Stimulated activated CD8-positive, alpha-beta memory T cell treated with anti-CD3 and anti-CD28 coated beads, Interleukin-4, amount 100 ng/mL, for 4 hours (primary cell): ENCODE data around the gene REPIN1.

Source experiments
- DNase-seq, 2 donors: peaks; one replicate each; pipeline ENCODE4 v3.0.0-alpha.2; 2020; ENCODE audit warnings: low read depth in 2 of 2, low spot score in 1 of 2

The REPIN1 gene

GRCh38 chr7:150404805-150405583, 36.4 kb downstream of the REPIN1 start:
- DNase-seq = peak; percentile 35 to 54

GRCh38 chr7:150405584-150406311, 37.1 kb downstream of the REPIN1 start:
- no peak for DNase-seq

GRCh38 chr7:150406312-150406566, 37.6 kb downstream of the REPIN1 start:
- DNase-seq = no peak

DNA sequence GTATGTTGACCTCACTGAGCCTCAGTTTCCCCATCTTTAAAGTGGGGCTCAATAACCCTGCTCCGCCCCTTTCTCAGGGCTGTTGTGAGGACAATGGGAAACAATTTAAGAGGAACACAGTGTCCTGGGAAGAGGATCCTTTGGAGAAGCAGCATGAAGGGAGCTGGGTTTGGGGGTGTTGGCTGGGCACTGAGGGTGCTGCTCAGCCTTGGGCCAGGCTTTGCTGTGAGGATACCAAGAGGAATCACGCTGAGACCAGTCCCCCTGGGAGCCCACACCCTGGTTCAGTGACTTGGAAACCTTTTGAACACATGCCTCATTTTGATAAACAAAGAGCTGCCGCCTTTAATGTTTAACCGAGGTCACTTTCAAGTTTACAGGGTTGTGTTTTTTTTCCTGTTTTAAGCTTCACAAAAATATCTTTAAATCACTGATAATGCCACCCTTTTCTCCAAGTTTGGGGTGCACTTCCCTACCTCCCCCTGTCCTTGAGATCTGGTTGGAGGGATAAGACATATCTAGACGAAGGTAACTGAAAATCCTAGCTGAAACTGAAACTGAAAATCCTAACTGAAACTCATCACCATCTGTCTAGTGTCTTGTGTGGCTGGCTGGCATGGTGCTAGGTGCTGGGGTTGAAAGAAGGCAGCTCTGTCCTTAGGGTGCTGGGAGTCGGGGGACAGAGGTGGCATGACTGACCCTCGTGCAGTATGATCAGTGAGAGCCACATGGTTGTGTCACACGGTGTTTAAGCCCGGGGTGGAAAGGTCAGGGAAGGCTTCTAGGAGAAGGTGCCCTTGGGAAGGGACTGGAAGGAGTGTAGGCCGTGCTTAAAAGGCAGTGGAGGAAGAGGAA, 38.2 kb downstream of the REPIN1 start:
- no peak for DNase-seq

- DNase-seq = no peak
Measured at GRCh38 chr7:150407588-150408392, 39.2 kb downstream of the REPIN1 start.

DNA sequence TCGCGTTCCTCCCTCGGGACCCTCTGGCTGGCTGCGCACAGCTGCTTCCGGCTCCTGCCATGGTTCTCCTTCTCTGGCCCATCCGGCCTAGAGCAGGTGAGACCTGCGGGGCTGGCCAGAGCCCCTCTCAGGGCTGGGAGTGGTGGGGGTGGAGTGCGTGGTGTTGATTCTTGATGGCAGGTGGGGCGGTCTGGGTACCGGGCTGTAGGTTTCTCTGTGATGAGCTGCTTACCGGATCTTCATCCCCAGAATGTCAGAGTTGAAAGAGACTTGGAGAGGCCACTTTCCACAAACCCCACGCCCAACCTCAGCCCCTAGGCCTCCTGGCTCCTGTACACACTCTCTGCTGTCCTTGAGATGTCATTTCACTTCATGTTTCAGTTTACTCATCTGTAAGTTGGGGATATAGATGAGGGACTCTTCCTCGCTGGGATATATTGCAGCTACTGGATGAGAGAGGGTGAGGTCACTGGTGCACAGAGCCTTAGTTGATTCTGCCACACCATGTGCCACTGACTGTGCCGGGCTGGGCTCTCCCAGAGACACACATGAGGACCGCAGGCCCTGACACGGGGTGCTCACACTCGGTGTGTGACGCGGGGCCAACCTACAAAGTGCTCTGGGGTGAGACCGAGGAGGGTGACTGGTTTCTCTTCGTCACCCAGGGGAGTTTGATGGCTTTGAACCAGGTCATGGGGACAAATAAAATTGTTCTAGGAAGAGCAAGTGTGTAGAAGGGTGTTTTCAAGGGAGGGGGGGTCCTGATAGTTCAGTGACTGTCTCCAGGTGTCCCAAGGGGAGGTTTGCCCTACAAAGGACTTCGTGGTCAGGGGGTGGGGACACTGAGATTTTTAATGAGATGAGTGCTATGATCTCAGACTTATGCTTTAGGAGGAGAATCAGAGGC, 40.0 kb downstream of the REPIN1 start:
- no peak for DNase-seq

DNA sequence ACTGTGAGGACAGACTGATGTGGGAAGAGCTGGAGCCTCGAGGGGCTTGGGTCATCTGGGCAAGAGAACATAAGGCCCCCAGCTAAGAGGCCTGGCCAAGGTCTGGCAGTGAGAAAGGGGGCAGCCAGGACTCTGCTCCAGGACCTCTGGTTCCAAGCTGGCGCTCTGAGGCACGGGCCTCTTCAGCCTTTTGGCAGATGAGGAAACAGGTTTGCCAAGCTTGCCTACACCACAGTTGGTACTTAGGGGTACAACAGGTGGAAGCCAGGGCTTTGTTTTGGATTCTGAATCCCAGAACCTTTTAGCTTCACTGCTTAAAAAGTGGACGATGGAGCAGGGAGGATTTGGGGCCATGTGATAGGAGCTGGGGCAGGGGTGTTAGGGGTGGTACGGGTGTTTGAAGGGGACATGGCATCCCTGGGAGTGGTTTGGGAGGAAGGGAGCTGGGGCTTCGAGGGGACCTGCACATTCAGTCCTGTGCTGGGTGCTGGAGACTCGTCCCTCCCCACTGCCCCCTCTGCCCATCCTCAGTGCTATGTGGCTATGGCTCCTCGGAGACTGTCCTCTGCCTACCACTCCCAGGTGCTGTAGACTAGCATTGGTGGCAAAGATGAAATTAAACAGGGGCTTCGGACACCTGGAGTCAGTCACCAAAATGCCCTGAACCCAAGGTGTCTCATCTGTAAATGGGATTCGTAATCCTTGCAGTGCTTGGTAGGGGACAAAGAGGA, 40.8 kb downstream of the REPIN1 start:
- DNase-seq = no peak

GRCh38 chr7:150410131-150410530, 41.5 kb downstream of the REPIN1 start:
- DNase-seq = no peak

DNA sequence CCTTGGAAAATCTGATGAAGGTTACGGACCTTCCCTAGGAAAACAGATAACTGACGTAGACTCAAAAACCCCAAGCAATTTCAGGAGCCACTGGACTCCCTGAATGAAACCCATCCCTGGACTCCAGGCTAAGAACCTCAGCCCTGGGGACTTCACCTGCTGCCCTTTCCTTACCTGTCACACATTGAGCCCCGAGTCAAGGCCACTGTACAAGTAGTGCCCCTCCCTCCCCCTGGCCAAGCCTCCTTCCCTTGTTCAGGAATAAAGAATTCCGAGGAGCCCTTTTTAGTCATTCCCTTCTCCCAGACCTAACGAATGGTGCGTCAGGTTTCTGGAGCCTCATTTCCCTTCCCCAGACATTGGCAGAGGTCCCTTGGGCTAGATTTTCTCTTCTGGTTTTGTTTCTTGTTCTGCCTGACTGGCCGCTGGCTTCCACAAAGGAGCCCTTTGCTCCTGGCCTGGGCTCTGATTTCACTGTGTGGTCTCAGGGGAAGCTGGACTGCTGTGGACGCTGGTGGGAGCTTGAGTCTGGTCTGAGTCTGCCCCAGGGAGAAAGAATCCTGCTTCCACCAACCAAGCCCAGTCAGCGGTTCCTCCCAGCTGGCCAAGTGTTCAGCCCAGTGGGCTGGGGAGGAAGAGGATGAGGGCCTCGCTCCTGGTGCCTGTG, 42.2 kb downstream of the REPIN1 start:
- DNase-seq = no peak

GRCh38 chr7:150411606-150412005, 43.0 kb downstream of the REPIN1 start:
- DNase-seq = no peak

- no peak for DNase-seq
Measured at GRCh38 chr7:150412016-150412415, 43.4 kb downstream of the REPIN1 start.

DNA sequence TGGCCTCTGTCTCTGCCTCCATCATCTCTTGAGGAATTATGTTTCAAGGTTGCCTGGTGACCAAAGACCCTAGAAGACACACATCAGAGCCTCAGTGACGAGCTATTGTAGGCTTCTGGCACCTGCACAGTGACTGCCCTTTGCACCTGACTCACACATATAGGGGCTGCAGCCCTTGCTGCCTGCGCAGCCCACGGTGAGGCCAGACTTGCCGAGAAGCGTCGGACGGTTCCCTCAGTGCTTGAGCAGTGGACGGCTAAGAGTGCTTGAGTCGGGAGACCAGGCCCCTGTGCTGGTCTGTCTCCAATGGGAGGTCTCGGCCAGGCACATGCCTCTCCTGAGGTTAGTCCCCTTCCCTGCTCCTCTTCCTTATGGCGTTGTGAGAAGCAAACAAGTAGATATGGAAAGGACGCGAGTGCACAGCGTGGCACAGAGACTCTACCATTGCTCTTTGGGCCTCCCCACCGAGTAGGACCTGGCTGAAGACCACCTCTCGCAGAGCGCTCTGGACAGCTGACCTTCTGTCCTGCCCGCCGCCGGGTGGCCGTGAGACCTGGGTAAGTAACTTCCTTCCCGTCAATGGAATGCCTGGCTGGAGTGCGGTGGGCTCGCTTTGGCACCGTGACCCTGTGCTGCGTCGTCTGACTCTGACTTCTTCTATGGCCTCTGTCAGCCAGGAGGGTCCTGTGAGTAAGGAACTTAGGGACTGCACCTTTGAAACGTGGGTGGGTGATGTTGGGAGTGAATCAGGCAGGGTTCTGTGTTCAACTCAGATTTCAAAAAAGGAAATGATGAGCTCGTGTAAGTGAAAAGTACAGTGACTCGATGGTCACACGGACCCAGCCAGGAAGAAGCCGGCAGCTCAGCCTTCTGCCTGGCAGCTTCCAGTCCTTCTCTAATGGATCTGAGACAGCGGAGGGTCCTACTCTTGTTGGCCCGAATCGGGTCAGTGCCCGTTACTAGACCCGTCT, 44.2 kb downstream of the REPIN1 start:
- DNase-seq = no peak

DNA sequence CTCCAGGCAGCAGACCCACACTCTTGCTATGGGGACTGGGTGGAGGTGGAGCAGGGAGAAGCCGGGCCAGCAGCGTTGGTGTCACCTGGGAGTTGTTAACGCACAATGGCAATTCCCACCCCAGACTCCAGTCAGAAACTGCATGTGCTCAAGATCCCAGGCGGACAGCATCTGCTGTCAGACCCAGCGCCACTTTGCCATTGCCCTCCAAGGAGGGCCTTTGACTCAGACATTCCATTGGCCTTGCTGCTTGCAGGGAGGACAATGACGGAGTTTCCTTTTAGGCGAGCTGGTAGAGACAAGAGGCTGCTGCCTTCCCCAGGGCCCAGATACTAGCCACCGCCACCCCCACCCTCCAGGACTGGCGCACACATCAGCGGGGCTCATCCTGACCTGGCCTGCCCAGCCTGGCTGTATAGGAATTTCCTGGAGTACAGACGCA, 45.0 kb downstream of the REPIN1 start:
- DNase-seq = no peak

DNA sequence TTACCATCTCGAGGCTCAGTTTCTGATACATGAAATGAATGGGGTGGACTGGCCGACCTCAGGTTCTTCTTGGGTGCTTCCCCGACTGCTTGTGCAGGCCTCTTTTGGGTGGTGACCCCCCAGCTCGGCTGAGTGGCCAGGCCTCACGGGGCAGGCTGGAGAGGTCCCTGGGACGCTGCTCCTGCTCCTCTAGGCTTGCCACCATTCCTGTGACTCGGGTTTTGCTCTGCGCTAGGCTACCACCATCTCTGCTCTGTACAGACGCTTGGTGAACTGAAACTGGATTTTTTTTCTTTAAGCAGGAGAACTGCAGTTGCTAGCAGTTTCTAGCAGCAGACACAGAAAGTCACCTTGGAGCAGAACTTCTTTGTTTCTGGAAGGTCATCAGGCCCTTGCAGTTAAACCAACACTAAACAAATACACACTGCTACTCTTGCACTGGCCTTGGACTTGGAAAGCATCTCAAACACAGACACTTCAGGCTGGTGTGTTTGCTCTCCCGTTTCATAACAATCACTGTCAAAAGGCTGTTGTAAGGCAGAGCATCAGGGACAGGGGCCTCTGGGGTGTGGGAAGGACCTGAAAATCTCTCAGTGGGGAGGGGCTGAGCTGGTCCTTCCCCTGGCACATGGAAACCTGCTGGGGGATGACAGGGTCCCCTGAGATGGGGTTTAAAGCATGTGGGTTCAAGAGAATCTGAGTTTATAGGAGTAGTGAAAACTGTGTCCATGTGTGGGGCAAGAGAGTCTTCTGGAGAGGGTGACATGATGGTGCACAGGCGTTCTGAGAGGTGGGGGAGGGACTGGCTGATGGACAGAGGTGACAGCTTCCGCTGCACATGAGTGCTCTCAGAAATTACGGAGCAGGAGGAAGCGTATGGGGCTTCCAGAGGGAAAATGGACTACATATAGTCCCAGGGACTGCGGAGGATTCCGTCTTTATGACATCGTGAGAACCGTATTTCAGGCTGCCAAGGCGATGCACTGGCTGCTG, 46.8 kb downstream of the REPIN1 start:
- no peak for DNase-seq

DNA sequence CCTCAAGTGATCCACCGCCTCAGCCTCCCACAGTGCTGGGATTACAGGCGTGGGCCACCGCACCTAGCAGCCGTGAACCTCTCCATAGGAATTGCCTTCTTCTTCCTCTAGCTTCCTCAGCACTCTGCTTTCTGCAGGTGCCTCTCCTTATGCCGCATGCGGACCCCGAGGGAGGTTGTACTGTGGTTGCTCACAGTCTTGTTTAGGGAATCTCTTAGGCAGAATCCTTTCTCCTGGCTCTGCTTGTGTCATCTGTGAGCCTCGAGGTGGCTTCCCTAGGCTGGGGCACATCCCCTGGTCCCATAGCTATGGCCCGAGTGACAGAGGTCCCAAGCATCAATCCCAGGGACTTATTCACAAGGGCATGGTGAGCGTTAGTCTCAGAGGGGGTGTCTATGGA, 48.6 kb downstream of the REPIN1 start:
- DNase-seq = no peak

GRCh38 chr7:150417863-150418262, 49.2 kb downstream of the REPIN1 start:
- DNase-seq = no peak
